ENCODE measurements around the gene CAMSAP3.
A peak's percentile ranks its signal among the peaks of the same experiment; 100 is the strongest.
"Not testable (repeated sequence)": the region's sequence is repeated elsewhere in the genome, so short reads cannot be mapped to it uniquely, and the experiment has no call there.

Gene CAMSAP3

DNA sequence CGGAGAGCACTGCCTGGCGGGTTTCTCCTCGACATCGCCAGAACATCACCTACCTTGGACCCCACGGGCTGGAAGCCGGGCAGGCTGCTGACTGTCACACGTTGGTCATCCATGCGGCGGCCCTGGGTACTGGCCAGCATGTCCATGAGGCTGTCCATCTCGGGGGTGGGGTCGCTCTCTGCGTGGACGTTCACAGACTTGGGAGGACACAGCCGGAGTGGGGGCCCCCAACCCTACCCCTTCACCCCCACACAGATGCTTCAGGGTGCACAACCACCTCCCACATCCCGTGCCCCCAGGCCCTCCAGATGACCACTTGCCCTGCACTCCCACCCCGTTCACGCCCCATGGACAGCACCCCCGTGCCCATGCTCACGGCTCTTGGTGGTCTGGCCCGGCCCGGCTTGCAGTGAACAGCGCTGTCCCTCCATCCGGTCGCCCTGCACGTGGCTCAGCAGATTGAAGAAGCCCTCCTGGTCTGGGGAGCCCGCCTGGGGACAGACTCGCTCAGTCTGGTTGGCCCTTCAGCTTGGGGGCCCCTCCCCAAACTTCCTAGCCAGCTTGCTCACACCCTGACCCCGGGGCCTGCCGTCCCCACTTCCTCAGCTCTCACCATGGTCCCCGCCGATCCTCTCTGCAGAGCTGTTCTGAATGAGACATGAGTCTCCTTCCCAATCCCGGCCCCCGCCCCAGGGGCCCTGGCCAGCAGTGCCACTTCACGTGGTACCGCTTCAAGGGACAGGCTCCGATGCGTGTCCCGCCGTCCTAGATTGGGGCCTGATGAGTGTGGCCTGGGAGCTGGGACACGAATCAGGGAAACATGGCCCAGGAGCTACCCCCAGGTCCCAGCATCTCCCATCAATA lies 36.9 kb downstream of the CAMSAP3 start:
- DNase-seq (ENCODE audit: low read depth in 2 of 2), result no peak

DNA sequence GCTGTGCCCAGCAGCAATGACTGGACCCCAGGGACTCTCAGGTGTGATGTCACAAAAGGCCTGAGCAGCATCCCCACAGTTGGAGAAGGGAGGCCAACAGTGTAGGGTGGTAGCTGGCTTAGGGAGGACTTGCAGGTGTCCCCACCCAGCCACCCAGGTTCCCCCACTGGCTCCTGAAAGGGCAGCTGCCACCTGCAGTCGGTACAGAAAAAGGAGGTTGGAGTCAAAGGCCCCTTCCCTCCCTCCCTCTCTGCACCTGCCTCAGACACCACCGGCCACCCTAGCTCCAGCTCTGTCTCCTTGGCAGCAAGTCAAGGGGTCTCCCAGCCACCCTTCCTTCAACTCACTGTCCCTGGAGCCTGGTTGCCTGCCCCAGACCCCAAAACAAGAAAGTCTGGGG lies 38.0 kb downstream of the CAMSAP3 start, which contains the start of gene PCP2:
PCP2 (minus strand) TSS at position 22 of the 400 bp plus-strand sequence. CDS start 262 bp downstream, outside the sequence.
- DNase-seq (ENCODE audit: low read depth in 2 of 2), result no peak

DNA sequence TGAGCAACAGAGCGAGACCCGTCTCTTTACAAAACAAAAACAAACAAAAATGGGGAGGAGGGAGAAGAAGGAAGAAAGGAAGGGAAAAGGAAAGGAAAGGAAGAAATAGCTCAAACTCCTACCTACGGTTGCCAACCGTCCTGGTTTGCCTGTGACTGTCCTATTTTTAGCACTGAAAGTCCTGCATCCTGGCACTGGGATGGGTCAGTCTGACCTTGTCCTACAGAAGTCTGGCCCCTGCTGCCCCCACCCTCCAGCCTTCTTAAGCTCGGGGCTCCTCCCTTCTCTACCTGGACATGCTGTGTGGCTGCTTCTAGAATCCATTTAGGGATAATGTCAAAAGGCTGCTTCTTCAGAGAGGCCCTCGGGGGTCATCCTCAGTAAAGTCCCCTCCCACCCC lies 40.0 kb downstream of the CAMSAP3 start:
- DNase-seq (ENCODE audit: low read depth in 2 of 2), result no peak

DNA sequence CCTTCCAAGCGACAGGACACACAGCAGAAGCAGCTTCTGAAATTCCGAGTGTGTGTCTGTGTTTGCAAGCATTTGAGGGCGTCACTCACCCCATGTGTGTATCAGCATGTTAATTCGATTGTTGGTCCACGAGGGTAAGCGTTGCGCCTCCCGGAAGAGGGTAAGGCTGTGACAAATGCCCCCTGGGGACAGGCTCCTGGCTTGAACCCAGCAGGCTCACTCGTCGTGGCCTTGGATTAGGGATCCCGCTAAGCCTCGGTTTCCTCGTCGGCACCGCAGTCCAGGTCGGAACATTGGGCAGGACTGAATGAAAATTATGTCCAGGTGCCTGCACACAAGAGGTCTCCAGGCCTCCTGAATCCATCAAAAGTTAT lies 40.6 kb downstream of the CAMSAP3 start:
- DNase-seq (ENCODE audit: low read depth in 2 of 2), result no peak

- peak; percentile 89 for DNase-seq (ENCODE audit: low read depth in 2 of 2)
These were observed 41.2 kb downstream of the CAMSAP3 start, which contains the start of gene STXBP2 for GRCh38 chr19:7636691-7637373. Gene STXBP2 (plus strand): TSS chr19:7637110. CDS start chr19:7637150, 40 bp downstream.

DNA sequence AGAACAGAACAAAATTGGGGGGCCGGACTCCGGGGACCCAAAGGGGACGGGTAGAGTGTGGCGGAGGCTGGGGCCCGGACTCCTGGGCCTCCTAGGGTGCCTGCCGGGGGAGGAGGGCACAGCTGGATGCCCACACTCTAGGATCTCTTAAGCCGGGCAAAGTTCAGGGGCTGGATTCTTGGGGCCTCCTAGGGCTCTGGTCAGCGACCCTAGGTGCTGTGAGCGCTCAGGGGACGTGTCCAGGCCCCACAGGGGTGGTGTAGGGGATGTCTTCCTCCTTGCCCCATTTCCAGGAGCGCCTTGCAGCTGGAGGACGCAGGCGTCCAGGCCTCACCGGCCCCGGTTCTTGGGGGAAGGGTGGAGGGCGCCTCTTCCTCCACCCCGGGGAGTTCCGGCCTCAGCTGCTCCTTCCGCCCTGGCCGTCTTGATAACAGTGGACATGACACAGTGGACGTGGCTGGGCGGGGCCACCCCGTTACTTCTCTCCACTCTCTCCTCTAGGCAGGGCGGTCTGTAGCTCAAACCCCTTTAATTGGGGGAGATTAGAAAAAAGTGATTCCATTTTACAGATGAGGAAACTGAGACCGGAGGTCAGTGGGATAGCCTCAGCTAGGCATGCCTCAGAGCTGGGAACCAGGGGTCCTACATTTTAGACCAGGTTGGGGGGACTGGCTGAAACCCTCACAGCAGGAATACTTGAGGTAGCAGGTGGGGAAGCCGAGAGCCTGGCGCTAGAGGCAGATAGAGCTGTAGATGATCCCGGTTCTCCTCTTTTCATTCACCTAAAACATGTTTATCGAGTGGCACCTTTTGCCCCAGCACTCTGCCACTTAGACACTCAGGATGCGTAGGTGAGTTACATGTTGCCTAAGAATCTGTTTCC lies 42.0 kb downstream of the CAMSAP3 start:
- DNase-seq (ENCODE audit: low read depth in 2 of 2), result no peak

- DNase-seq (ENCODE audit: low read depth in 2 of 2), result no peak
These were observed 43.3 kb downstream of the CAMSAP3 start for GRCh38 chr19:7638802-7639465.

DNA sequence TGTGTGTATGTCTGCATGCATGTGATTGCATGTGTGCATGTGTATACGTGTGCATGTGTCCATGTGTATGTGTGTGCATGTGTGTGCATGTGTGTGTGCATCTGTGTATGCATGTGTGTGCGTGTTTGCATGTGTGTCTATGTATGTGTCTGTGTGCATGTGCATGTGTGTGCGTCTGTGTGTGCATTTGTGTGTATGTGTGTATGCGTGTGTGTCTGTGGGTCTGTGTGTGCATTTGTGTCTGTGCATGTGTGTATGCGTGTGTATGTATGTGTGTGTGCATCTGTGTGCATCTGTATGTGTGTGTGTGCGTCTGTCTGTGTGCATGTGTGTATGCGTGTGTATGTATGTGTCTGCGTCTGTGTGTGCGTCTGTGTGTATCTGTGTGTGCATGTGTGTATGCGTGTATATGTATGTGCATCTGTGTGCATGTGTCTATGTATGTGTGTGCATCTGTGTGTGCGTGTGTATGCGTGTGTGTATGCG lies 44.2 kb downstream of the CAMSAP3 start:
- DNase-seq (ENCODE audit: low read depth in 2 of 2), result no peak

- no peak for DNase-seq (ENCODE audit: low read depth in 2 of 2)
These were observed 45.1 kb downstream of the CAMSAP3 start for GRCh38 chr19:7640803-7641202.

DNA sequence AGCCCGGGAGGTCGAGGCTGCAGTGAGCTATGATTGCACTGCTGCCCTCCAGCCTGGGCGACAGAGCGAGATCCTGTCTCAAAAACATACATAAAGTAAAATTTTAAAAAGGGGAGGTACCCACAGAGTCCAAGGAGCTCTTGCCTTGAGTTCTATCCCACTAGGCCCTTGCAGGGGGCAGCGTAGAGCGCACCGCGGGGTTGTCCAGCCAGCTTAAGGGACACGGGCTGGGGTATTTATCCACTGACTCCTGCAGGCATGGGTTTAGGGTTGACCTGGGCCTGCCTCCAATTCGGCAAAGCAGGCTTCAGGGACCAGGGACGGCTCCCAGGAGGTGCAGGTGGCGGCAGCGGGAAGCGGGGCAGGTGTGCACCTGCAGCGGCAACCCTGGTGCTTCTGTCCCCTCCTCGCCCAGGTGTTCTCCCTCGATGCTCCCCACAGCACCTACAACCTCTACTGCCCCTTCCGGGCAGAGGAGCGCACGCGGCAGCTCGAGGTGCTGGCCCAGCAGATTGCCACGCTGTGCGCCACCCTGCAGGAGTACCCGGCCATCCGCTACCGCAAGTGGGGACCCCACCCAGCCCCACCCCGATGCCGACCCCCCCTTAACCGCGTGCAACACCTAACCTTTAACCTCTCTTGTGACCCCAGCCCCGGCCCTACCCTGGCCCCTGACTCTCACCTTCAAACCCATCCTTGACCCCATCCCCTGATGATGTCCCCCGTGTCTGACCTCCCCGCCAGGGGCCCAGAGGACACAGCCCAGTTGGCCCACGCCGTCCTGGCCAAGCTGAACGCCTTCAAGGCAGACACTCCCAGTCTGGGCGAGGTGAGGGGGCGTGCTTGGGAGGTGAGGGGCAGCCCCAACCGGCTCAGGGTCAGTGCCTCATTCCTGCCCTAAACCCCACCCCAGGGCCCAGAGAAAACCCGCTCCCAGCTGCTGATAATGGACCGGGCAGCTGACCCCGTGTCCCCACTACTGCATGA lies 45.9 kb downstream of the CAMSAP3 start:
- DNase-seq (ENCODE audit: low read depth in 2 of 2), result no peak

DNA sequence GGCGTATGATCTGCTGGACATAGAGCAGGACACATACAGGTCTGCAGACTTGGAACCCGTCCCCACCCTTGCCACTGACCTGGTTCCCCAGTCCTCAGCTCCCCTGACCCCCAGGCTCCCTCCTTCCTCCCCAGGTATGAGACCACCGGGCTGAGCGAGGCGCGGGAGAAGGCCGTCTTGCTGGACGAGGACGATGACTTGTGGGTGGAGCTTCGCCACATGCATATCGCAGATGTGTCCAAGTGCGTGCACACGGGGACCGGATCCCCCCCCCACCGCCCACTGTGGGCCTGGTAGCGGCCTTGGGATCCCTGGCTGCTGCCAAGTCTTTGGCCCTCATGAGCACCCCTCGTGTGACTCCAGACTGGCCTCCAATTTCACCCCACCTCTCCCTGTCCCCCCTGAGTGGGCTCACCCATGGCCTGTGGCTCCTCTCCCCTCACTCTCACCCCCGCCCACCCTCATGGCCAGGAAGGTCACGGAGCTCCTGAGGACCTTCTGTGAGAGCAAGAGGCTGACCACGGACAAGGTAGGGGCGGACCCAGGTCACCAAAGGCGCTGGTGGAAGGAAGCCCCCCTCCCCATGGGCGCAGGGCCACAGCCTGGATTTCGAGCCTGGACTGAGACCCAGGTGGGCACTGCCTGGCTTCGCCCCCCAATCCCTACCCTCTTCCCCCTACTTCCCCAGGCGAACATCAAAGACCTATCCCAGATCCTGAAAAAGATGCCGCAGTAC lies 46.8 kb downstream of the CAMSAP3 start:
- DNase-seq (ENCODE audit: low read depth in 2 of 2), result no peak

- DNase-seq (ENCODE audit: low read depth in 2 of 2), result no peak
These were observed 47.4 kb downstream of the CAMSAP3 start for GRCh38 chr19:7643031-7643415.

GRCh38 chr19:7643629-7644549 lies 48.2 kb downstream of the CAMSAP3 start:
- DNase-seq (ENCODE audit: low read depth in 2 of 2), result not testable (repeated sequence)

- DNase-seq (ENCODE audit: low read depth in 2 of 2), result no peak
These were observed 48.9 kb downstream of the CAMSAP3 start for GRCh38 chr19:7644550-7644877.

DNA sequence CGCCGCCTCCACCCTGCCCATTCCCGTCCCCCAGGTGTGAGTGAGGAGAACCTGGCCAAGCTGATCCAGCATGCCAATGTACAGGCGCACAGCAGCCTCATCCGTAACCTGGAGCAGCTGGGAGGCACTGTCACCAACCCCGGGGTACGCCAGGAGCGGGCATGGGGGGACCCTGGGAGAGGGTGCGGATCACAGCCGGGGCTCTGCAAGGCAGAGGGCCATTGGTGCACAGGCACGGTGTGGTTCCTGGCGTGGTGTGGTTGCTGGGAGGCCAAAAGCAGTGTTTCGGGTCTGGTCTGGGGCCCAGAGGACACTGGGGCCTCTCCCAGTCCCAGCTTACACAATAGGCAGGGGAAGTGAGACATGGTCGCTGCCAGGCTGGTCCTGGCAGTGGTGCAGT lies 49.5 kb downstream of the CAMSAP3 start:
- DNase-seq (ENCODE audit: low read depth in 2 of 2), result no peak

DNA sequence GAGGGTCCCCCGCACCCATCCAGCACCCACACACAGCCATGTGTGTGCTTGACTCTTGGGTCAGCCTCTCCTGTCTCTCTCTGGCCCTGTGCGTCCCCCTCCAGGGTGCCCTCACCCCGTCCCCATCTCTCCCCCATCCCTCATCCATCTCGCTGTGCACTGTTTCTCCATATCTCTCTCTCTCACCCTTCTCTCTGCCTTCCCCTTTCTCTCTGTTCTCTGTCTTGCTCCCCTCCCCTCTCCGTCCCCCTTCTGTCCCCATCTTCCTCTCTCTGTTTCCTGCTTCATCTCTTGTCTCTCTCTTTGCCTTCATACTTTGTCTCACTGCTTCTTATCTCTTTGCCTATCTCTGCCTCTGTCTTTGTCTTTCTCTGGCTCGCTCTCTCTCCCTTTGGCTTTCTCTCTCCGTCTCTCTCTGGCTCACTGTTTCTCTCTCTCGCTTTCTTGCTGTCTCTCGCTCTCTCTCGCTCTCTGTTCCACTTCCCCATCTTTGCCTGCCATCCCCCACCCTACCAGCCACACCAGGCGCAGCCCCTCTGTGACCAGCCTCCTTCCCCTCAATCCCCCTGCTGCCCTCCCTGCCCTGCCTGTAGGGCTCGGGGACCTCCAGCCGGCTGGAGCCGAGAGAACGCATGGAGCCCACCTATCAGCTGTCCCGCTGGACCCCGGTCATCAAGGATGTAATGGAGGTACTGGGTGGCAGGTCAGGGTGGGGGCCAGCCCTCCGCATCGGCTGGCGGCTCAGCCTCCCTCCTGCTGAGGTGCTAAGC lies 50.2 kb downstream of the CAMSAP3 start:
- no peak for DNase-seq (ENCODE audit: low read depth in 2 of 2)

- DNase-seq (ENCODE audit: low read depth in 2 of 2), result no peak
These were observed 50.7 kb downstream of the CAMSAP3 start for GRCh38 chr19:7646426-7646700.

DNA sequence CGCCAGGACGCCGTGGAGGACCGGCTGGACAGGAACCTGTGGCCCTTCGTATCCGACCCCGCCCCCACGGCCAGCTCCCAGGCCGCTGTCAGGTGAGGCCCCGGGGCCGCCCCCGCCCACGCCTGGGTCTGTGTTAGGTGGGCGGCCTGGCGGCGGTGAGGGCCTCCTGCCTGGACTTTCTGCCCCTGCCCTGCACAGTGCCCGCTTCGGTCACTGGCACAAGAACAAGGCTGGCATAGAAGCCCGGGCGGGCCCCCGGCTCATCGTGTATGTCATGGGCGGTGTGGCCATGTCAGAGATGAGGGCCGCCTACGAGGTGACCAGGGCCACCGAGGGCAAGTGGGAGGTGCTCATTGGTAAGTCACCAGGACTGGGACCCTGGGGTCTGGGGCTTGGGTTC lies 51.5 kb downstream of the CAMSAP3 start:
- DNase-seq (ENCODE audit: low read depth in 2 of 2), result no peak

All from stimulated activated CD8-positive, alpha-beta memory T cell treated with anti-CD3 and anti-CD28 coated beads, Interleukin-7, amount 100 ng/mL, for 1 hour (primary cell).